Activated naive CD8-positive, alpha-beta T cell (primary cell): ENCODE results near the gene PTMA.

ENCODE experiments used
- H3K27ac Mint-ChIP-seq: one replicate; pipeline ENCODE4 v1.8.0; 2021; ENCODE audit warnings: mixed read lengths
- H3K27me3 Mint-ChIP-seq: one replicate; pipeline ENCODE4 v1.8.0; 2021; ENCODE audit warnings: mixed read lengths
- H3K36me3 Mint-ChIP-seq: one replicate; pipeline ENCODE4 v1.8.0; 2021; ENCODE audit warnings: mixed read lengths
- H3K4me1 Mint-ChIP-seq: one replicate; pipeline ENCODE4 v1.8.0; 2021; ENCODE audit warnings: low read depth, mixed read lengths
- H3K4me3 Mint-ChIP-seq: one replicate; pipeline ENCODE4 v1.8.0; 2021; ENCODE audit warnings: mild to moderate bottlenecking, mixed read lengths
- H3K9me3 Mint-ChIP-seq: one replicate; pipeline ENCODE4 v1.8.0; 2021; ENCODE audit warnings: low read depth, mixed read lengths

PTMA gene

GRCh38 chr2:231668981-231669380, 39.3 kb upstream of the PTMA start:
- Mint-ChIP-seq H3K27me3 (no peaks in the 10 kb centered on the region), H3K4me1 (peaks cover 5% of the 10 kb centered on the region), H3K9me3 (no peaks in the 10 kb centered on the region), H3K36me3 (no peaks in the 10 kb centered on the region), H3K27ac (no peak overlapping the region), H3K4me3 (no peak overlapping the region)

DNA sequence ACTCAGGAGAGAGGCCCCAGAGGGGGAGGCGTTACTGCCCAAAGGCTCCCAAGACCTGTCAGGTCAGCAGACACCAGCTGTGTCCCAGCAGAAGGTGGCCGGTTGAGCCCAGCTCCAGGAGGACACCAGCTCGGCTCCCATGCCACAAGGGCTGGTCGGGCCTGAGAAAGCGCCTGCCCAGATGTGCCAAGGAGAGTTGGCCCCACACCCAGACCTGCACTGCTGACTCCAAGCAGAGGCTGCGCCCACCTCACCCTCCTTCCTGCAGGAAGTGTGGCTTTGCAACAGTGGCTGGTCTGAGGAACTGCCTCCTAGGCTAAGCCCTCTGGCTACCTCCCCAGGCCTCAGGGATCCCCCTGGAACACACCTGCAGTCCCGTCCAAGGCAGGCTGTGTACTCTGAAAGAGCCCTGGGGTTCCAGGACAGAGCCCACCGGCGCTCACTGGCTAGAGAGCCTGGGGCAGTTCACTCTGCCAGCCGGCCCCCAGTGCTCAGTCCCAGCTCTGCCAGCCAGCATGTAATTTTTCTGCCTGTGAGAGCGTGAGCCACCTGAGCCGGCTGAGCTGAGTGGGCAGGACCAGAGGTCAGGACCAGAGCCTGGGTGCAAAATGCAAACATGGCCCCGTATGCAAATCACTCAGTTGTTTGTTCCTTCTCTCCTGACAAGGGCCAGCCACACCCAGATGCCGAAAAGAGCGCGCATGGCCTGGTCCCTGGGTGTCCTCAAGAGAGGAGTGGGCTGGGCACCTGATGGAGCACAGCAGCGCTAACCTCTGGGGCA, 36.9 kb upstream of the PTMA start:
- H3K27me3 Mint-ChIP-seq: no peaks in the 10 kb centered on the region
- H3K27ac Mint-ChIP-seq: no peak overlapping the region
- H3K36me3 Mint-ChIP-seq: no peaks in the 10 kb centered on the region
- peaks cover 8% of the 10 kb centered on the region for H3K4me1 Mint-ChIP-seq
- H3K4me3 Mint-ChIP-seq: no peak overlapping the region
- no peaks in the 10 kb centered on the region for H3K9me3 Mint-ChIP-seq

- Mint-ChIP-seq H3K36me3 (no peaks in the 10 kb centered on the region), H3K9me3 (no peaks in the 10 kb centered on the region), H3K27ac (no peak overlapping the region), H3K27me3 (no peaks in the 10 kb centered on the region), H3K4me1 (peaks cover 9% of the 10 kb centered on the region), H3K4me3 (no peak overlapping the region)
Observed at GRCh38 chr2:231672617-231673347, 35.5 kb upstream of the PTMA start.

- no peaks in the 10 kb centered on the region for H3K27me3 Mint-ChIP-seq
- peaks cover 10% of the 10 kb centered on the region for H3K4me1 Mint-ChIP-seq
- H3K4me3 Mint-ChIP-seq: no peak overlapping the region
- no peak overlapping the region for H3K27ac Mint-ChIP-seq
- H3K9me3 Mint-ChIP-seq: no peaks in the 10 kb centered on the region
- H3K36me3 Mint-ChIP-seq: no peaks in the 10 kb centered on the region
Observed at GRCh38 chr2:231673348-231673770, 35.0 kb upstream of the PTMA start.

- no peak overlapping the region for H3K27ac Mint-ChIP-seq
- H3K4me1 Mint-ChIP-seq: peaks cover 10% of the 10 kb centered on the region
- H3K27me3 Mint-ChIP-seq: no peaks in the 10 kb centered on the region
- no peak overlapping the region for H3K4me3 Mint-ChIP-seq
- no peaks in the 10 kb centered on the region for H3K36me3 Mint-ChIP-seq
- H3K9me3 Mint-ChIP-seq: no peaks in the 10 kb centered on the region
Observed at GRCh38 chr2:231674587-231675338, 33.6 kb upstream of the PTMA start.

GRCh38 chr2:231676243-231676642, 32.1 kb upstream of the PTMA start:
- Mint-ChIP-seq H3K27ac (peak overlapping the region; percentile 54), H3K4me3 (no peak overlapping the region), H3K9me3 (no peaks in the 10 kb centered on the region), H3K36me3 (no peaks in the 10 kb centered on the region), H3K4me1 (peaks cover 10% of the 10 kb centered on the region), H3K27me3 (no peaks in the 10 kb centered on the region)

DNA sequence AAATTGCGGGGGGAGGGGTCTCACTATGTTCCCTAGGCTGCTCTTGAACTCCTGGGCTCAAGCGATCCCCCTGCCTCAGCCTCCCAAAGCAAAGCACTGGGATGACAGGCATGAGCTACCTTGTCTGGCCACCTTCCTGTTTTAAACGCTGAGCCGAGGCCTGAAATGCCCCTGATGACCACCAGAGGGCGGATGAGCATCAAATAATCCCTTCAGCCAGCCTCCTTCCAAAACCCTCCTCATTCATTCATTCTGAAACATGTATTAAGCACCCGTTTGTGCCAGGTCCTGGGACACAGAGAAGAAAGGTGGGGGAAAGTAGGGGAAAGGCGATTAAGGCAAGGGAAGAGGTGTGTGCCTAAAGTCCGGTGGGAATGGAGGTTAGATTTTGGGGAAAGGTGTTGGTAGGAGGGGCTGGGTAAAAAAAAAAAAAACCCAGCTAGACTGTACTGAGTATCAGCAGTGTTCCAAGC, 30.7 kb upstream of the PTMA start:
- Mint-ChIP-seq H3K9me3 (no peaks in the 10 kb centered on the region), H3K27me3 (peaks cover 9% of the 10 kb centered on the region), H3K4me3 (no peak overlapping the region), H3K27ac (no peak overlapping the region), H3K4me1 (peaks cover 11% of the 10 kb centered on the region), H3K36me3 (no peaks in the 10 kb centered on the region)

- Mint-ChIP-seq H3K4me3 (peak overlapping the region; percentile 38), H3K4me1 (peaks cover 11% of the 10 kb centered on the region), H3K27me3 (peaks cover 9% of the 10 kb centered on the region)
Observed at GRCh38 chr2:231679908-231680284, 28.4 kb upstream of the PTMA start.

GRCh38 chr2:231680285-231680991, 27.9 kb upstream of the PTMA start:
- Mint-ChIP-seq H3K4me3 (peak overlapping the region; percentile 49), H3K27ac (no peak overlapping the region), H3K27me3 (peaks cover 9% of the 10 kb centered on the region), H3K4me1 (peaks cover 7% of the 10 kb centered on the region), H3K36me3 (no peaks in the 10 kb centered on the region), H3K9me3 (no peaks in the 10 kb centered on the region)

More at GRCh38 chr2:231679908-231680284, 28.4 kb upstream of the PTMA start:
- Mint-ChIP-seq H3K36me3 (no peaks in the 10 kb centered on the region), H3K27ac (no peak overlapping the region), H3K9me3 (no peaks in the 10 kb centered on the region)

DNA sequence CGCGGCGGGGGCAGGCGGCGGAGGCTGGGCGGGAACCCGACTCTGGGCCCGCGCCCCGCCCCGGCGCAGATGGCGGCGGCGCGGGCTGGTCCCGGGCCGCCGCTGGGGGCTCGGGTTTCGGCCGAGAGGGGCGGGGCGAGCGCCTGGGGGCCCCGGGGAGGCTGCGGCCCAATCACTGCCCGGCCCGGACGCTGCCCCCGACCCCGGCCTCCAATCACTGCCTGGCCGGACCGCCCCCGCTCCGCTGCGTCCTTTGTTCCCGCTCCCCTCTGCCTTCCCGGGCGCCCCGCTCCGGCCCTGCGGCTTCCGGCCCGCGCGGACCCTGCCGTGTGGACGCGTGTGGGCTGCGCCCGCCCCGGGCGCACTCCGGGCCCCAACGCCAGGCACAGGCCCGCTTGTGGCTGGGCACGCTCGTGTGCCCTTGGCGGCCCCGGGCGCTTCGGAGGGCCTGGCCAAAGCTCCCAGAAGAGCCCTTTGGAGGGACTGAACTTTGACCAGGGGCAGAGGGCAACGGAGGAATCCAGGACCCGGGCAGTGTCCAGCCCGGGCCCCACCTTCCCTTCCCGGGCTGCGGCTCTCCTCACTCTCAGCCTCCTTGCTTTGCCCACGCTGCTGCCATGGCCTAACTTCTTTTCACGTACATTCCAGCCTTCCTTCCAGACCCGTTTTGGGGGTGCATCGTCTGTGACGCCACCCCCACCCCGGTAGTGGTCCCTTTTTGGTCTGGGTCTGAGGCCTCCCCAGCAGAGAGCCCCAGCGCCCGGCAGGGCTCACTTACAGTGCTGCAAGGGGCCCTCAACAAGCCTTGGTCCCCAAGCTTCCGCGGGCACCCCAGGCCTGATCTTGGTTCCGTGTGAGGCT, 27.1 kb upstream of the PTMA start:
- H3K27ac Mint-ChIP-seq: no peak overlapping the region
- peaks cover 9% of the 10 kb centered on the region for H3K27me3 Mint-ChIP-seq
- peaks cover 6% of the 10 kb centered on the region for H3K4me1 Mint-ChIP-seq
- no peaks in the 10 kb centered on the region for H3K9me3 Mint-ChIP-seq
- H3K36me3 Mint-ChIP-seq: no peaks in the 10 kb centered on the region
- peak overlapping the region; percentile 78 for H3K4me3 Mint-ChIP-seq

- Mint-ChIP-seq H3K4me1 (peaks cover 6% of the 10 kb centered on the region), H3K36me3 (no peaks in the 10 kb centered on the region), H3K27ac (no peak overlapping the region), H3K9me3 (no peaks in the 10 kb centered on the region), H3K27me3 (peaks cover 9% of the 10 kb centered on the region), H3K4me3 (peak overlapping the region; percentile 58)
Observed at GRCh38 chr2:231682603-231683291, 25.6 kb upstream of the PTMA start.

GRCh38 chr2:231683292-231684235, 24.8 kb upstream of the PTMA start:
- no peaks in the 10 kb centered on the region for H3K36me3 Mint-ChIP-seq
- no peak overlapping the region for H3K4me3 Mint-ChIP-seq
- no peak overlapping the region for H3K27ac Mint-ChIP-seq
- peaks cover 7% of the 10 kb centered on the region for H3K4me1 Mint-ChIP-seq
- H3K27me3 Mint-ChIP-seq: peaks cover 9% of the 10 kb centered on the region
- H3K9me3 Mint-ChIP-seq: no peaks in the 10 kb centered on the region
